HepG2 (cell line): ENCODE measurements around the gene SLC13A3. TPM values are rescaled to one million over a fixed set of nuclear protein-coding genes. Genes with fewer than 3 reads are reported as not detected.

Source experiments
- ATAC-seq: fragments of 200-7000 bp; cut with Tn5 transposase; 3 replicates; pipeline ENCODE4 v1.9.1; 2020; ENCODE audit warnings: mild to moderate bottlenecking, moderate library complexity
- BruUV-seq: library from RNA; stranded (reverse); fragments of 400-500 nt; replicated peaks from 2 replicates; lab custom pipeline; 2021; lab: Mats Ljungman, UMichigan
- CTCF ChIA-PET: fragments of 300-600 bp; formaldehyde crosslinking; extraction: SDS; loops from one replicate; lab custom pipeline; 2021; ENCODE audit warnings: low total read pairs, inconsistent platforms, low intra/inter-chr PET ratio; lab: Yijun Ruan, JAX
- POLR2A ChIA-PET: fragments of 350-600 bp; sonication (Branson Sonifier 250); formaldehyde crosslinking; loops from one replicate; lab custom pipeline; 2020; ENCODE audit warnings: antibody characterized with exemption, inconsistent platforms; lab: Yijun Ruan, JAX
- DNase-seq: peaks from one replicate; pipeline ENCODE4 v3.0.0-alpha.2; 2015; ENCODE audit warnings: low spot score
- FAIRE-seq: peaks from 3 replicates; lab custom pipeline; 2011; peaks lifted over from hg19 to GRCh38; lab: Jason Lieb, UNC
- H2AFZ ChIP-seq: one replicate; pipeline ENCODE4 v1.6.1; 2011; ENCODE audit warnings: low read length, inconsistent platforms
- H3K27ac ChIP-seq: fragments of 300-600 bp; 3 replicates; pipeline ENCODE4 v1.8.0; 2011; ENCODE audit warnings: mixed run types, mild to moderate bottlenecking, mixed read lengths, low read length, inconsistent platforms; ENCODE audit not compliant: insufficient read depth; ENCODE audit errors: extremely low read length
- H3K27me3 ChIP-seq, 2 experiments: fragments of 200-600 bp in 1 of 2; 2 replicates in 1 of 2; 3 replicates in 1 of 2; pipeline versions ENCODE4 v1.6.0 to v1.8.0; 2011; ENCODE audit warnings: low read length in 2 of 2, mild to moderate bottlenecking in 2 of 2, moderate library complexity in 2 of 2, inconsistent platforms in 1 of 2; ENCODE audit not compliant: insufficient read depth in 2 of 2, control insufficient read depth in 1 of 2
- H3K36me3 ChIP-seq, 2 experiments: fragments of 200-600 bp in 1 of 2; replicated peaks in 1 of 2; 2 replicates in 1 of 2; 3 replicates in 1 of 2; pipeline versions ENCODE4 v1.5.1 to v1.8.0; 2011; ENCODE audit warnings: low read length in 2 of 2, inconsistent platforms in 1 of 2; ENCODE audit not compliant: insufficient read depth in 2 of 2, control insufficient read depth in 1 of 2
- H3K4me1 ChIP-seq: 2 replicates; pipeline ENCODE4 v1.5.1; 2012; ENCODE audit warnings: low read length, inconsistent platforms; ENCODE audit not compliant: insufficient read depth
- H3K4me2 ChIP-seq: 2 replicates; pipeline ENCODE4 v1.6.0; 2011; ENCODE audit warnings: low read depth, low read length, inconsistent platforms
- H3K4me3 ChIP-seq, 3 experiments: fragments of 200-600 bp in 1 of 3; sonication (generic), shearing (Covaris generic) in 1 of 3; replicated peaks in 1 of 3; 2 replicates each; pipeline ENCODE4 v1.5.1; 2011 to 2016; ENCODE audit warnings: low read length in 3 of 3, inconsistent platforms in 2 of 3, low read depth in 2 of 3, mild to moderate bottlenecking in 2 of 3, control low read depth in 1 of 3, mixed read lengths in 1 of 3; ENCODE audit not compliant: insufficient read depth in 1 of 3
- H3K79me2 ChIP-seq: one replicate; pipeline ENCODE4 v1.6.1; 2011; ENCODE audit warnings: low read length, inconsistent platforms; ENCODE audit not compliant: insufficient read depth
- H3K9ac ChIP-seq: 2 replicates; pipeline ENCODE4 v1.6.0; 2011; ENCODE audit warnings: mild to moderate bottlenecking, low read depth, low read length, inconsistent platforms; ENCODE audit not compliant: insufficient read depth
- H3K9me3 ChIP-seq: 2 replicates; pipeline ENCODE4 v1.5.1; 2012; ENCODE audit warnings: mild to moderate bottlenecking, low read length
- H4K20me1 ChIP-seq: 2 replicates; pipeline ENCODE4 v1.6.0; 2011; ENCODE audit warnings: inconsistent platforms, mild to moderate bottlenecking, low read length, moderate library complexity; ENCODE audit not compliant: insufficient read depth
- ERF ChIP-seq: IDR thresholded peaks from 2 replicates; pipeline ENCODE4 v1.6.1; 2018; ENCODE audit warnings: missing biosample characterization, missing genetic modification reagents
- HOXA3 ChIP-seq: sonication (generic); formaldehyde crosslinking; IDR thresholded peaks from 2 replicates; pipeline ENCODE4 v1.5.0; 2020; ENCODE audit warnings: missing genetic modification reagents
- KLF16 ChIP-seq, 2 experiments: sonication (generic) in 1 of 2; formaldehyde crosslinking in 1 of 2; IDR thresholded peaks; 2 replicates each; pipeline versions ENCODE4 v1.6.1 to v1.8.0; 2016 to 2023; ENCODE audit warnings: missing genetic modification reagents in 2 of 2, missing compliant biosample characterization in 1 of 2
- MEIS2 ChIP-seq: sonication (generic); formaldehyde crosslinking; IDR thresholded peaks from 2 replicates; pipeline ENCODE4 v1.9.0; 2021; ENCODE audit warnings: mild to moderate bottlenecking, missing genetic modification reagents
- NCOA2 ChIP-seq: sonication (generic); formaldehyde crosslinking; IDR thresholded peaks from 2 replicates; pipeline ENCODE4 v1.8.0; 2022; ENCODE audit warnings: inconsistent platforms
- PLRG1 ChIP-seq: fragments of 450-650 bp; conservative IDR thresholded peaks from 2 replicates; pipeline ENCODE4 v1.6.1; 2016
- SALL1 ChIP-seq: sonication (generic); formaldehyde crosslinking; IDR thresholded peaks from 2 replicates; pipeline ENCODE4 v1.8.0; 2022; ENCODE audit warnings: mild to moderate bottlenecking, missing genetic modification reagents
- TBX3 ChIP-seq: fragments of 450-650 bp; IDR thresholded peaks from 2 replicates; pipeline ENCODE4 v1.6.1; 2017; ENCODE audit warnings: antibody characterized with exemption, mild to moderate bottlenecking, inconsistent platforms, borderline replicate concordance
- THRA ChIP-seq: sonication (generic); formaldehyde crosslinking; IDR thresholded peaks from 2 replicates; pipeline ENCODE4 v1.4.0; 2020; ENCODE audit warnings: missing genetic modification reagents, borderline replicate concordance
- XBP1 ChIP-seq: sonication (generic); formaldehyde crosslinking; IDR thresholded peaks from 2 replicates; pipeline ENCODE4 v1.5.0; 2020; ENCODE audit warnings: missing genetic modification reagents
- ZNF572 ChIP-seq: sonication (generic); formaldehyde crosslinking; IDR thresholded peaks from 2 replicates; pipeline ENCODE4 v1.5.1; 2020; ENCODE audit warnings: mild to moderate bottlenecking, missing genetic modification reagents
- ZNF775 ChIP-seq: sonication (generic); formaldehyde crosslinking; IDR thresholded peaks from 2 replicates; pipeline ENCODE4 v1.4.0; 2020; ENCODE audit warnings: missing genetic modification reagents, mild to moderate bottlenecking, moderate library complexity, borderline replicate concordance
- WGBS: methylation state at CpG from one replicate; pipeline ENCODE4 v1.1.6; 2017; ENCODE audit warnings: low lambda C conversion rate; 5-methylcytosine and 5-hydroxymethylcytosine counted together
- in situ Hi-C: cut with HindIII; loops from 2 replicates; pipeline ENCODE4 v1.10.0; 2017; ENCODE audit warnings: low pct_unique_long_range_greater_than_20kb; ENCODE audit not compliant: extremely low pct_ligation_motif_present
- intact Hi-C: fragments of 100-400 bp; cut with micrococcal nuclease; formaldehyde crosslinking; loops from one replicate; pipeline ENCODE4 v1.10.0; 2022; ENCODE audit not compliant: unreplicated experiment
- polyA plus RNA-seq, 8 experiments: library from polyadenylated mRNA; depleted of rRNA in 3 of 8; stranded (reverse) in 7 of 8; unstranded in 1 of 8; fragments of >200 nt; fragmentation: Illumina TruSeq in 4 of 8; extraction: Trizol in 4 of 8; gene quantifications; 2 replicates each; pipeline versions ENCODE4 v1.2.1 to v1.2.3, GENCODE V29; 2011 to 2016; ENCODE audit warnings: low read depth in 4 of 8, missing spikeins in 1 of 8, mixed read lengths in 1 of 8; ENCODE audit not compliant: insufficient read depth in 1 of 8
- total RNA-seq, 5 experiments: library from RNA; depleted of rRNA; stranded (reverse); fragments of >200 nt; fragmentation: Illumina TruSeq; extraction: Trizol; gene quantifications; 2 replicates each; pipeline ENCODE4 v1.2.3, GENCODE V29; 2016; ENCODE audit warnings: low read depth in 1 of 5
- TF ChIP-seq, protein P1 (sequence below): IDR thresholded peaks from 2 replicates; pipeline ENCODE4 v1.6.1; 2016; ENCODE audit warnings: low read depth, missing genetic modification reagents, missing compliant biosample characterization
- TF ChIP-seq, protein P2 (sequence below): sonication (generic); formaldehyde crosslinking; IDR thresholded peaks from 2 replicates; pipeline ENCODE4 v1.4.0; 2020; ENCODE audit warnings: missing genetic modification reagents

Gene SLC13A3
- total and polyA plus RNA-seq, 2 of the 13 experiments (the other 11 are each of a cell fraction or from before 2014, with no cell fraction given): 66.5 to 76.0 TPM

DNA sequence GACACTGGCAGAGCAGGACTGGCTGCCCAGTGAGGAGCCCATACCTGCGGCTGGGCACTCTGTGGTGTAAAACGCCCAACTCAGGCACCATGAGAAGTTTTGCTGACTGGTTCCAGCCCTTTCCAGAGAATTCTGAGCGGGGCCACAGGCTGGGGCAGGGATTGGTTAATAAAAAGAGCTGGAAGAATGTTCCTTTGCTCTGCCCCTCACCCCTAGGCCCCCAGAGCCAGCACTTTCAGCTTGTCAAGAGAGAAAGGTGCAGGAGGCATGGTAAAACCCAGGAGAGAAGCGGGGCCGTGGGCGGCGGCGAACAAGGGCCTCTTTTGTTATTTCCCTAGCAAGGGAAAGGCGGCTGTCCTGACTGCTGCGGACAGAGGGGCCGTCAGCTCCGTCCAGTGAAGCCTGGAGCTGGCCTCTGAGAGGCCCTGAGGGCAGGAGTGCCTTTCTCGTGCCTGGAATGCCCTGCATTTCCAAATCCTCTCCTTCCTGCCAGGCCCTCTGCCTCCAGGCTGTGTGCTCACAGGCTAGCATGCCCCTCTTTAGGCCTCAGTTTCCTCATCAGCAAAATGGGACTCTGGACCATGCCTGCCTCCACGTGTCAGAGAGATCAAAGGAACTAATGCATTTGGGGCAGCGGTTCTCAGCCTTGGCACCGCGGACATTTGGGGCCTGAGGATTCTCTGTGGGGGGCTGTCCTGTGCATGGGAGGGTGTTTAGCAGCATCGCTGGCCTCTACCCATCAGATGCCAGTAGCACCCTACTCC, 12.9 kb downstream of the SLC13A3 start:
- no peaks in the 10 kb centered on the region for H3K27me3 ChIP-seq
- H3K79me2 ChIP-seq: peaks cover 16% of the 10 kb centered on the region
- peaks cover 100% of the 10 kb centered on the region for H3K4me1 ChIP-seq
- intact Hi-C loops: loop anchor here (1.0 kb wide), 2 partner anchors 13 to 36 kb away; partner anchors contain the start of gene SLC13A3
- peak overlapping the region; percentile 65 for H3K9ac ChIP-seq
- FAIRE-seq: peak; percentile 40
- peak; percentile 89 for DNase-seq
- H4K20me1 ChIP-seq: no peaks in the 10 kb centered on the region
- CTCF ChIA-PET: interaction anchor here (1.7 kb wide), 1 partner anchor 32 kb away, joined by 4 read pairs; no protein-coding TSS in a partner anchor
- in situ Hi-C loops: loop anchor here (5.0 kb wide), 1 partner anchor 71 kb away; no protein-coding TSS in a partner anchor
- no TSS peak for BruUV-seq
- peak overlapping the region in 1 of 3 experiments; percentile 47; a peak in 1 of 6 replicates for H3K4me3 ChIP-seq
- WGBS: 33% methylated on average over 18 of the region's 18 CpGs
- H3K27ac ChIP-seq: peak overlapping the region; percentile 75
- peak overlapping the region; percentile 65 for H3K4me2 ChIP-seq
- POLR2A ChIA-PET: interaction anchor here (1.1 to 6.4 kb wide), 7 partner anchors 11 to 70 kb away, joined by 3 to 72 read pairs (median 6); partner anchors contain the start of gene SLC13A3
- H3K9me3 ChIP-seq: no peaks in the 10 kb centered on the region
- ATAC-seq: peak; percentile 86
- H3K36me3 ChIP-seq: peaks cover 7 to 37% of the 10 kb centered on the region in 2 experiments; a peak in 4 of 5 replicates
- H2AFZ ChIP-seq: no peak overlapping the region
- TF ChIP-seq, protein P1, sequence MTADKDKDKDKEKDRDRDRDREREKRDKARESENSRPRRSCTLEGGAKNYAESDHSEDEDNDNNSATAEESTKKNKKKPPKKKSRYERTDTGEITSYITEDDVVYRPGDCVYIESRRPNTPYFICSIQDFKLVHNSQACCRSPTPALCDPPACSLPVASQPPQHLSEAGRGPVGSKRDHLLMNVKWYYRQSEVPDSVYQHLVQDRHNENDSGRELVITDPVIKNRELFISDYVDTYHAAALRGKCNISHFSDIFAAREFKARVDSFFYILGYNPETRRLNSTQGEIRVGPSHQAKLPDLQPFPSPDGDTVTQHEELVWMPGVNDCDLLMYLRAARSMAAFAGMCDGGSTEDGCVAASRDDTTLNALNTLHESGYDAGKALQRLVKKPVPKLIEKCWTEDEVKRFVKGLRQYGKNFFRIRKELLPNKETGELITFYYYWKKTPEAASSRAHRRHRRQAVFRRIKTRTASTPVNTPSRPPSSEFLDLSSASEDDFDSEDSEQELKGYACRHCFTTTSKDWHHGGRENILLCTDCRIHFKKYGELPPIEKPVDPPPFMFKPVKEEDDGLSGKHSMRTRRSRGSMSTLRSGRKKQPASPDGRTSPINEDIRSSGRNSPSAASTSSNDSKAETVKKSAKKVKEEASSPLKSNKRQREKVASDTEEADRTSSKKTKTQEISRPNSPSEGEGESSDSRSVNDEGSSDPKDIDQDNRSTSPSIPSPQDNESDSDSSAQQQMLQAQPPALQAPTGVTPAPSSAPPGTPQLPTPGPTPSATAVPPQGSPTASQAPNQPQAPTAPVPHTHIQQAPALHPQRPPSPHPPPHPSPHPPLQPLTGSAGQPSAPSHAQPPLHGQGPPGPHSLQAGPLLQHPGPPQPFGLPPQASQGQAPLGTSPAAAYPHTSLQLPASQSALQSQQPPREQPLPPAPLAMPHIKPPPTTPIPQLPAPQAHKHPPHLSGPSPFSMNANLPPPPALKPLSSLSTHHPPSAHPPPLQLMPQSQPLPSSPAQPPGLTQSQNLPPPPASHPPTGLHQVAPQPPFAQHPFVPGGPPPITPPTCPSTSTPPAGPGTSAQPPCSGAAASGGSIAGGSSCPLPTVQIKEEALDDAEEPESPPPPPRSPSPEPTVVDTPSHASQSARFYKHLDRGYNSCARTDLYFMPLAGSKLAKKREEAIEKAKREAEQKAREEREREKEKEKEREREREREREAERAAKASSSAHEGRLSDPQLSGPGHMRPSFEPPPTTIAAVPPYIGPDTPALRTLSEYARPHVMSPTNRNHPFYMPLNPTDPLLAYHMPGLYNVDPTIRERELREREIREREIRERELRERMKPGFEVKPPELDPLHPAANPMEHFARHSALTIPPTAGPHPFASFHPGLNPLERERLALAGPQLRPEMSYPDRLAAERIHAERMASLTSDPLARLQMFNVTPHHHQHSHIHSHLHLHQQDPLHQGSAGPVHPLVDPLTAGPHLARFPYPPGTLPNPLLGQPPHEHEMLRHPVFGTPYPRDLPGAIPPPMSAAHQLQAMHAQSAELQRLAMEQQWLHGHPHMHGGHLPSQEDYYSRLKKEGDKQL (CRISPR knock-in tag): no peak
- TF ChIP-seq PLRG1: no peak
- TF ChIP-seq ERF: 0 out of 2 replicates have a peak, but pooled peaks have one; percentile 18
- TF ChIP-seq TBX3: peak; percentile 46; the same call in 1 of the 2 replicates
- TF ChIP-seq HOXA3: 0 out of 2 replicates have a peak, but pooled peaks have one; percentile 56
- TF ChIP-seq MEIS2: peak; percentile 59; the same call in 1 of the 2 replicates
- TF ChIP-seq ZNF775: peak; percentile 98
- TF ChIP-seq, protein P2, sequence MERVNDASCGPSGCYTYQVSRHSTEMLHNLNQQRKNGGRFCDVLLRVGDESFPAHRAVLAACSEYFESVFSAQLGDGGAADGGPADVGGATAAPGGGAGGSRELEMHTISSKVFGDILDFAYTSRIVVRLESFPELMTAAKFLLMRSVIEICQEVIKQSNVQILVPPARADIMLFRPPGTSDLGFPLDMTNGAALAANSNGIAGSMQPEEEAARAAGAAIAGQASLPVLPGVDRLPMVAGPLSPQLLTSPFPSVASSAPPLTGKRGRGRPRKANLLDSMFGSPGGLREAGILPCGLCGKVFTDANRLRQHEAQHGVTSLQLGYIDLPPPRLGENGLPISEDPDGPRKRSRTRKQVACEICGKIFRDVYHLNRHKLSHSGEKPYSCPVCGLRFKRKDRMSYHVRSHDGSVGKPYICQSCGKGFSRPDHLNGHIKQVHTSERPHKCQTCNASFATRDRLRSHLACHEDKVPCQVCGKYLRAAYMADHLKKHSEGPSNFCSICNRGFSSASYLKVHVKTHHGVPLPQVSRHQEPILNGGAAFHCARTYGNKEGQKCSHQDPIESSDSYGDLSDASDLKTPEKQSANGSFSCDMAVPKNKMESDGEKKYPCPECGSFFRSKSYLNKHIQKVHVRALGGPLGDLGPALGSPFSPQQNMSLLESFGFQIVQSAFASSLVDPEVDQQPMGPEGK (CRISPR knock-in tag): peak; percentile 85
- peak; percentile 21; the same call in 1 of the 2 replicates for TF ChIP-seq ZNF572 (CRISPR knock-in tag)
- 0 out of 2 replicates have a peak, but pooled peaks have one; percentile 36 for TF ChIP-seq NCOA2
- no peak for TF ChIP-seq XBP1 (CRISPR knock-in tag)
- peak; percentile 58; the same call in 1 of the 2 replicates for TF ChIP-seq SALL1 (CRISPR knock-in tag)
- TF ChIP-seq KLF16 (CRISPR knock-in tag; IDR thresholded peaks at IDR 0.05): peak in 1 of 2 experiments; percentile 34; a peak in 1 of 4 replicates
- TF ChIP-seq THRA (CRISPR knock-in tag): 0 out of 2 replicates have a peak, but pooled peaks have one; percentile 42
